HG02943 (cell line): ENCODE measurements around the gene LSR.

Experiments
- ATAC-seq: cut with Tn5 transposase; IDR thresholded peaks from one replicate; pipeline ENCODE4 v1.9.1; 2021; ENCODE audit warnings: mild to moderate bottlenecking, low read depth, moderate library complexity; ENCODE audit not compliant: unreplicated experiment

The LSR gene

GRCh38 chr19:35315883-35316282, 67.1 kb downstream of the LSR start:
- ATAC-seq: no peak

- ATAC-seq: no peak
Measured at GRCh38 chr19:35316560-35316959, 67.8 kb downstream of the LSR start.
